HEK293 (cell line): ENCODE data around the gene UBA52.
"Not testable (repeated sequence)": the region's sequence is repeated elsewhere in the genome, so short reads cannot be mapped to it uniquely, and the experiment has no call there.

Source experiments
- CTCF ChIA-PET: fragments of 350-600 bp; formaldehyde crosslinking; extraction: SDS; loops from one replicate; lab custom pipeline; 2021; ENCODE audit warnings: antibody characterized with exemption; lab: Yijun Ruan, JAX
- POLR2A ChIA-PET: fragments of 300-600 bp; formaldehyde crosslinking; extraction: SDS; loops from one replicate; lab custom pipeline; 2020; ENCODE audit warnings: antibody characterized with exemption, inconsistent platforms; lab: Yijun Ruan, JAX
- H3K27ac ChIP-seq: fragments of 200-500 bp; sonication (Bioruptor generic); 2 replicates; pipeline ENCODE4 v1.5.1; 2014; ENCODE audit warnings: low read depth, low read length, control low read depth, inconsistent platforms; ENCODE audit errors: extremely low read depth
- H3K36me3 ChIP-seq, 2 experiments: fragments of 200-500 bp in 1 of 2; sonication (Bioruptor generic) in 1 of 2; 1 replicate in 1 of 2; 2 replicates in 1 of 2; pipeline ENCODE4 v1.5.1; 2014 to 2017; ENCODE audit warnings: inconsistent platforms in 2 of 2, low read length in 2 of 2; ENCODE audit not compliant: control insufficient read depth in 2 of 2, insufficient read depth in 1 of 2
- H3K4me1 ChIP-seq: fragments of 200-500 bp; sonication (Bioruptor generic); 2 replicates; pipeline ENCODE4 v1.5.1; 2014; ENCODE audit warnings: mild to moderate bottlenecking, low read length, inconsistent platforms; ENCODE audit not compliant: control insufficient read depth, insufficient read depth
- H3K4me3 ChIP-seq: 2 replicates; pipeline ENCODE4 v1.5.1; 2011; ENCODE audit warnings: low read depth, mild to moderate bottlenecking, control low read depth, low read length, moderate library complexity
- H3K9me3 ChIP-seq: fragments of 200-500 bp; sonication (Bioruptor generic); 2 replicates; pipeline ENCODE4 v1.5.1; 2014; ENCODE audit warnings: low read depth, low read length, inconsistent platforms; ENCODE audit not compliant: control insufficient read depth, insufficient read depth
- CTCF ChIP-seq: fragments of 450-650 bp; formaldehyde crosslinking; IDR thresholded peaks from 2 replicates; pipeline ENCODE4 v1.5.1; 2016; ENCODE audit warnings: missing biosample characterization, missing genetic modification characterization
- HOXC10 ChIP-seq: sonication (generic); formaldehyde crosslinking; IDR thresholded peaks from 2 replicates; pipeline ENCODE4 v1.8.1; 2023; ENCODE audit warnings: mild to moderate bottlenecking, missing genetic modification reagents
- MEIS1 ChIP-seq: sonication (generic); formaldehyde crosslinking; IDR thresholded peaks from 2 replicates; pipeline ENCODE4 v1.8.1; 2022; ENCODE audit warnings: missing genetic modification reagents, mild to moderate bottlenecking, borderline replicate concordance
- SP2 ChIP-seq: fragments of 450-650 bp; formaldehyde crosslinking; IDR thresholded peaks from 2 replicates; pipeline ENCODE4 v1.5.1; 2016; ENCODE audit warnings: missing biosample characterization, missing genetic modification characterization
- SP3 ChIP-seq: fragments of 450-650 bp; formaldehyde crosslinking; IDR thresholded peaks from 2 replicates; pipeline ENCODE4 v1.5.1; 2016; ENCODE audit warnings: missing biosample characterization, missing genetic modification characterization
- ZBTB44 ChIP-seq: fragments of 450-650 bp; IDR thresholded peaks from 2 replicates; pipeline ENCODE4 v1.5.1; 2018; ENCODE audit warnings: missing biosample characterization, mild to moderate bottlenecking, missing genetic modification characterization
- ZIC2 ChIP-seq: fragments of 450-650 bp; formaldehyde crosslinking; IDR thresholded peaks from 2 replicates; pipeline ENCODE4 v1.5.1; 2016; ENCODE audit warnings: missing biosample characterization, missing genetic modification characterization
- ZNF140 ChIP-seq: fragments of 450-650 bp; formaldehyde crosslinking; IDR thresholded peaks from 2 replicates; pipeline ENCODE4 v1.5.1; 2016; ENCODE audit warnings: missing biosample characterization, missing genetic modification characterization
- ZNF157 ChIP-seq: fragments of 450-650 bp; formaldehyde crosslinking; IDR thresholded peaks from 2 replicates; pipeline ENCODE4 v1.5.1; 2016; ENCODE audit warnings: missing biosample characterization, missing genetic modification characterization
- ZNF214 ChIP-seq: fragments of 450-650 bp; formaldehyde crosslinking; IDR thresholded peaks from 2 replicates; pipeline ENCODE4 v1.5.1; 2017; ENCODE audit warnings: missing biosample characterization, mild to moderate bottlenecking, missing genetic modification characterization, borderline replicate concordance
- ZNF223 ChIP-seq: fragments of 450-650 bp; formaldehyde crosslinking; IDR thresholded peaks from 2 replicates; pipeline ENCODE4 v1.5.1; 2016; ENCODE audit warnings: missing biosample characterization, missing genetic modification characterization
- ZNF341 ChIP-seq: fragments of 450-650 bp; formaldehyde crosslinking; IDR thresholded peaks from 2 replicates; pipeline ENCODE4; 2016; ENCODE audit warnings: low read depth, missing biosample characterization, missing genetic modification characterization
- ZNF362 ChIP-seq: fragments of 450-650 bp; formaldehyde crosslinking; IDR thresholded peaks from 2 replicates; pipeline ENCODE4 v1.5.1; 2016; ENCODE audit warnings: missing biosample characterization, missing genetic modification characterization
- ZNF677 ChIP-seq: fragments of 450-650 bp; IDR thresholded peaks from 2 replicates; pipeline ENCODE4 v1.5.0; 2018; ENCODE audit warnings: missing biosample characterization, mild to moderate bottlenecking, missing genetic modification characterization, moderate library complexity
- ZNF776 ChIP-seq: fragments of 450-650 bp; formaldehyde crosslinking; IDR thresholded peaks from 2 replicates; pipeline ENCODE4 v1.5.0; 2017; ENCODE audit warnings: missing biosample characterization, missing genetic modification characterization, borderline replicate concordance

Gene UBA52

GRCh38 chr19:18590273-18591272 is 18.9 kb downstream of the UBA52 start:
- H3K9me3 ChIP-seq, result no peaks in the 10 kb centered on the region
- peaks cover 0 to 6% of the 10 kb centered on the region in 2 experiments; a peak in 1 of 3 replicates for H3K36me3 ChIP-seq
- H3K27ac ChIP-seq, result no peak overlapping the region
- CTCF ChIA-PET, result interaction anchor here (0.7 to 1.4 kb wide), 5 partner anchors 36 to 242 kb away, joined by 3 read pairs; no protein-coding TSS in a partner anchor
- POLR2A ChIA-PET, result interaction anchor here (1.5 to 5.7 kb wide), 2 partner anchors 19 to 256 kb away, joined by 3 to 60 read pairs; partner anchors contain the start of gene UBA52
- TF ChIP-seq CTCF (tag by site-specific recombination) (peak; percentile 48; the same call in 1 of the 2 replicates), MEIS1 (no peak)
- no peak overlapping the region for H3K4me3 ChIP-seq
- H3K4me1 ChIP-seq, result no peaks in the 10 kb centered on the region

- TF ChIP-seq ZBTB44 (0 out of 2 replicates have a peak, but pooled peaks have one; percentile 6), ZNF341 (tag by site-specific recombination) (peak; percentile 38; the same call in 1 of the 2 replicates), ZNF362 (tag by site-specific recombination) (no peak)
- H3K4me3 ChIP-seq, result no peak overlapping the region
- CTCF ChIA-PET, result interaction anchor here (1.0 to 3.1 kb wide), 4 partner anchors 71 to 395 kb away, joined by 3 to 19 read pairs (median 3); no protein-coding TSS in a partner anchor
Observed at GRCh38 chr19:18591735-18592385, 20.2 kb downstream of the UBA52 start.

GRCh38 chr19:18592732-18593131 is 21.1 kb downstream of the UBA52 start:
- POLR2A ChIA-PET, result interaction anchor here (0.6 to 2.9 kb wide), 5 partner anchors 15 to 69 kb away, joined by 3 to 11 read pairs (median 3); partner anchors contain the start of gene UBA52
- not testable (repeated sequence) for H3K27ac ChIP-seq, H3K36me3 ChIP-seq, H3K4me1 ChIP-seq, H3K4me3 ChIP-seq, H3K9me3 ChIP-seq
- CTCF ChIA-PET, result interaction anchor here (0.7 to 3.1 kb wide), 7 partner anchors 38 to 255 kb away, joined by 3 to 19 read pairs (median 5); no protein-coding TSS in a partner anchor

More at GRCh38 chr19:18591735-18592385, 20.2 kb downstream of the UBA52 start:
- POLR2A ChIA-PET, result interaction anchor here (2.9 kb wide), 1 partner anchor 20 kb away, joined by 11 read pairs; the partner anchor contains the start of gene UBA52
- H3K9me3 ChIP-seq, result no peaks in the 10 kb centered on the region
- no peaks in the 10 kb centered on the region for H3K4me1 ChIP-seq
- H3K36me3 ChIP-seq, result peaks cover 0 to 6% of the 10 kb centered on the region in 2 experiments; a peak in 1 of 3 replicates
- no peak overlapping the region for H3K27ac ChIP-seq

GRCh38 chr19:18593367-18594095 is 21.9 kb downstream of the UBA52 start:
- Histone ChIP-seq H3K9me3 (no peaks in the 10 kb centered on the region), H3K4me3 (peak overlapping the region; percentile 41), H3K4me1 (no peaks in the 10 kb centered on the region), H3K27ac (no peak overlapping the region), H3K36me3 (peaks cover 0 to 6% of the 10 kb centered on the region in 2 experiments; a peak in 1 of 3 replicates)
- ChIA-PET POLR2A (interaction anchor here (0.6 to 2.9 kb wide), 8 partner anchors 14 to 174 kb away, joined by 3 to 11 read pairs (median 3); partner anchors contain the start of genes SSBP4 and UBA52), CTCF (interaction anchor here (0.6 to 3.1 kb wide), 14 partner anchors 8 to 254 kb away, joined by 3 to 19 read pairs (median 4); partner anchors contain the start of gene CRTC1)
- TF ChIP-seq ZBTB44, result peak; percentile 57; the same call in 1 of the 2 replicates
- no peak for TF ChIP-seq ZNF223 (tag by site-specific recombination)
- TF ChIP-seq ZNF776 (tag by site-specific recombination), result no peak
- TF ChIP-seq ZNF157 (tag by site-specific recombination), result no peak
- TF ChIP-seq HOXC10 (CRISPR knock-in tag), result no peak
- peak; percentile 58 for TF ChIP-seq ZIC2
- no peak for TF ChIP-seq SP3
- no peak for TF ChIP-seq ZNF214 (tag by site-specific recombination)
- no peak for TF ChIP-seq SP2
- no peak for TF ChIP-seq ZNF140 (tag by site-specific recombination)
- TF ChIP-seq ZNF677, result no peak
